IMR-90 (cell line): Measurements from ENCODE around the gene CCDC167. TPM values are rescaled to one million over a fixed set of nuclear protein-coding genes. Genes with fewer than 3 reads are reported as not detected.
"Not testable (repeated sequence)": the region's sequence is repeated elsewhere in the genome, so short reads cannot be mapped to it uniquely, and the experiment has no call there.

ENCODE experiments used
- ATAC-seq: fragments of 200-7000 bp; cut with Tn5 transposase; 2 replicates; pipeline ENCODE4 v1.9.1; 2020; ENCODE audit warnings: low read depth, mild to moderate bottlenecking, moderate library complexity
- BruUV-seq: library from RNA; stranded (reverse); fragments of 400-500 nt; replicated peaks from 2 replicates; lab custom pipeline; 2021; lab: Mats Ljungman, UMichigan
- CTCF ChIA-PET: fragments of 300-600 bp; formaldehyde crosslinking; extraction: SDS; loops from one replicate; lab custom pipeline; 2021; ENCODE audit warnings: antibody characterized with exemption; lab: Yijun Ruan, JAX
- POLR2A ChIA-PET: fragments of 300-600 bp; sonication (Branson Sonifier 250); formaldehyde crosslinking; loops from one replicate; lab custom pipeline; 2022; ENCODE audit warnings: antibody characterized with exemption; ENCODE audit not compliant: unreplicated experiment; lab: Charles Lee
- DNase-seq: peaks from one replicate; pipeline ENCODE4 v3.0.0; 2013
- H2AFZ ChIP-seq: replicated peaks from 2 replicates; pipeline ENCODE3; 2013; ENCODE audit warnings: low read length, mild to moderate bottlenecking; ENCODE audit not compliant: poor library complexity
- H2AK5ac ChIP-seq: 2 replicates; pipeline ENCODE4 v1.6.1; 2013; ENCODE audit warnings: low read depth, low read length, inconsistent platforms
- H2AK9ac ChIP-seq: replicated peaks from 2 replicates; pipeline ENCODE3; 2013; ENCODE audit warnings: mild to moderate bottlenecking, low read depth, low read length, moderate library complexity; ENCODE audit not compliant: poor library complexity
- H2BK120ac ChIP-seq: 2 replicates; pipeline ENCODE4 v1.6.1; 2013; ENCODE audit warnings: low read depth, low read length, inconsistent platforms
- H2BK15ac ChIP-seq: 3 replicates; pipeline ENCODE4 v1.6.1; 2013; ENCODE audit warnings: low read depth, low read length, inconsistent platforms
- H2BK20ac ChIP-seq: 2 replicates; pipeline ENCODE4 v1.6.1; 2013; ENCODE audit warnings: low read depth, mild to moderate bottlenecking, inconsistent platforms, low read length, moderate library complexity
- H2BK5ac ChIP-seq: 2 replicates; pipeline ENCODE4 v1.6.1; 2013; ENCODE audit warnings: mild to moderate bottlenecking, low read depth, low read length, inconsistent platforms; ENCODE audit not compliant: poor library complexity, severe bottlenecking
- H3K14ac ChIP-seq: replicated peaks from 2 replicates; pipeline ENCODE4 v1.6.1; 2013; ENCODE audit warnings: low read depth, low read length, inconsistent platforms
- H3K18ac ChIP-seq: 2 replicates; pipeline ENCODE4 v1.6.1; 2013; ENCODE audit warnings: low read depth, low read length, control low read depth
- H3K23ac ChIP-seq: 2 replicates; pipeline ENCODE4 v1.6.1; 2013; ENCODE audit warnings: low read depth, low read length, inconsistent platforms
- H3K27ac ChIP-seq: 2 replicates; pipeline ENCODE4 v1.5.1; 2013; ENCODE audit warnings: mild to moderate bottlenecking, control low read depth, low read length; ENCODE audit not compliant: insufficient read depth
- H3K27me3 ChIP-seq: 2 replicates; pipeline ENCODE4 v1.6.1; 2013; ENCODE audit warnings: low read length; ENCODE audit not compliant: control insufficient read depth, insufficient read depth
- H3K36me3 ChIP-seq: 2 replicates; pipeline ENCODE4 v1.6.1; 2013; ENCODE audit warnings: low read length, mixed read lengths; ENCODE audit not compliant: control insufficient read depth, insufficient read depth
- H3K4ac ChIP-seq: 2 replicates; pipeline ENCODE4 v1.6.1; 2013; ENCODE audit warnings: low read depth, low read length, inconsistent platforms
- H3K4me1 ChIP-seq: 2 replicates; pipeline ENCODE4 v1.6.1; 2013; ENCODE audit warnings: low read length, mixed read lengths; ENCODE audit not compliant: control insufficient read depth, insufficient read depth
- H3K4me2 ChIP-seq: 2 replicates; pipeline ENCODE4 v1.6.1; 2013; ENCODE audit warnings: low read depth, mild to moderate bottlenecking, control low read depth, low read length, moderate library complexity
- H3K4me3 ChIP-seq: 2 replicates; pipeline ENCODE4 v1.5.1; 2013; ENCODE audit warnings: low read depth, mild to moderate bottlenecking, control low read depth, low read length, moderate library complexity; ENCODE audit not compliant: insufficient read depth
- H3K56ac ChIP-seq: 2 replicates; pipeline ENCODE4 v1.6.1; 2013; ENCODE audit warnings: low read length, inconsistent platforms; ENCODE audit not compliant: insufficient read depth; ENCODE audit errors: extremely low read depth
- H3K79me1 ChIP-seq, 2 experiments: 2 replicates each; pipeline ENCODE4 v1.6.1; 2013; ENCODE audit warnings: low read length in 2 of 2, inconsistent platforms in 1 of 2, low read depth in 1 of 2
- H3K9ac ChIP-seq: 2 replicates; pipeline ENCODE4 v1.6.1; 2013; ENCODE audit warnings: low read depth, low read length, control low read depth
- H3K9me1 ChIP-seq: 2 replicates; pipeline ENCODE4 v1.6.1; 2013; ENCODE audit warnings: low read length, inconsistent platforms; ENCODE audit not compliant: insufficient read depth
- H3K9me3 ChIP-seq: 2 replicates; pipeline ENCODE4 v1.6.1; 2013; ENCODE audit warnings: low read length; ENCODE audit not compliant: control insufficient read depth, insufficient read depth
- H4K20me1 ChIP-seq: 2 replicates; pipeline ENCODE4 v1.6.1; 2013; ENCODE audit warnings: low read length, inconsistent platforms; ENCODE audit not compliant: insufficient read depth
- H4K5ac ChIP-seq: 2 replicates; pipeline ENCODE4 v1.6.1; 2013; ENCODE audit warnings: mild to moderate bottlenecking, low read depth, low read length, control low read depth
- H4K8ac ChIP-seq, 2 experiments: 2 replicates each; pipeline ENCODE4 v1.6.1; 2013; ENCODE audit warnings: low read depth in 2 of 2, low read length in 2 of 2, control low read depth in 1 of 2, inconsistent platforms in 1 of 2
- H4K91ac ChIP-seq: 2 replicates; pipeline ENCODE4 v1.6.1; 2013; ENCODE audit warnings: low read depth, low read length, inconsistent platforms; ENCODE audit not compliant: insufficient read depth
- NFE2L2 ChIP-seq: fragments of 150-350 bp; IDR thresholded peaks from 2 replicates; pipeline ENCODE4 v1.6.1; 2016; ENCODE audit warnings: low read depth, mild to moderate bottlenecking, low read length
- WGBS, 2 experiments: methylation state at CpG; one replicate each; pipeline versions ENCODE4 v1.1.5 to v1.1.7; 2013; ENCODE audit warnings: missing lambda C conversion rate in 2 of 2; ENCODE audit not compliant: insufficient read length in 1 of 2; ENCODE audit errors: extremely low coverage in 2 of 2; 5-methylcytosine and 5-hydroxymethylcytosine counted together
- dilution Hi-C: fragments of 300-500 bp; cut with HindIII; formaldehyde crosslinking; loops from one replicate; pipeline ENCODE4 v1.14.3; 2018; ENCODE audit warnings: low sequenced_read_pairs; ENCODE audit not compliant: unreplicated experiment
- in situ Hi-C: fragments of 300-500 bp; cut with MboI; formaldehyde crosslinking; loops from 3 replicates; pipeline ENCODE4 v1.14.3; 2019; ENCODE audit warnings: low sequenced_read_pairs, inconsistent platforms, mixed read lengths
- intact Hi-C: fragments of 100-400 bp; cut with micrococcal nuclease; formaldehyde crosslinking; loops from 2 replicates; pipeline ENCODE4 v1.10.0; 2022
- polyA plus RNA-seq, 3 experiments: library from polyadenylated mRNA; depleted of rRNA; stranded (reverse); fragments of >200 nt; gene quantifications; 2 replicates each; pipeline ENCODE4 v1.2.3, GENCODE V29; 2012; ENCODE audit warnings: low replicate concordance in 1 of 3
- total RNA-seq: library from RNA; depleted of rRNA; stranded (reverse); fragments of >200 nt; gene quantifications from 2 replicates; pipeline ENCODE4 v1.2.3, GENCODE V29; 2012

CCDC167 gene
- total and polyA plus RNA-seq, 2 of the 4 experiments (the other 2 are of a cell fraction), result 35.8 to 96.8 TPM

- Histone ChIP-seq H3K14ac (no peak overlapping the region), H3K36me3 (peaks cover 33% of the 10 kb centered on the region)
- ATAC-seq, result no peak
These were observed 49.7 kb downstream of the CCDC167 start for GRCh38 chr6:37449984-37450383.

GRCh38 chr6:37443216-37443542 is 56.5 kb downstream of the CCDC167 start:
- H2BK5ac ChIP-seq, H3K27me3 ChIP-seq, H3K18ac ChIP-seq, H3K14ac ChIP-seq, H3K23ac ChIP-seq, H3K9ac ChIP-seq, in situ Hi-C loops, H2BK15ac ChIP-seq, BruUV-seq, H3K9me1 ChIP-seq, H3K4me1 ChIP-seq, H3K27ac ChIP-seq, H4K8ac ChIP-seq, DNase-seq, H2AK9ac ChIP-seq, H3K56ac ChIP-seq, H2BK20ac ChIP-seq, H4K20me1 ChIP-seq, H4K5ac ChIP-seq, H3K9me3 ChIP-seq, dilution Hi-C loops, H2AFZ ChIP-seq, CTCF ChIA-PET, H3K4me2 ChIP-seq, H3K4me3 ChIP-seq, intact Hi-C loops, H4K91ac ChIP-seq, H2AK5ac ChIP-seq, ATAC-seq, H2BK120ac ChIP-seq, H3K4ac ChIP-seq: not testable (repeated sequence)
- Histone ChIP-seq H3K79me1 (peaks cover 30 to 31% of the 10 kb centered on the region in 2 experiments), H3K36me3 (peaks cover 20% of the 10 kb centered on the region)
- POLR2A ChIA-PET, result interaction anchor here (0.7 kb wide), 1 partner anchor 110 kb away, joined by 3 read pairs; no protein-coding TSS in a partner anchor
- no CpG with 5 or more reads among the region's 5 CpGs for WGBS, 2 experiments

More at GRCh38 chr6:37449984-37450383, 49.7 kb downstream of the CCDC167 start:
- intact Hi-C loops, result no loop called here
- Histone ChIP-seq H3K56ac (no peak overlapping the region), H4K91ac (no peak overlapping the region), H3K23ac (no peak overlapping the region), H2BK20ac (no peak overlapping the region), H3K4me2 (no peak overlapping the region), H3K18ac (no peak overlapping the region), H2AK5ac (no peak overlapping the region), H2AFZ (no peak overlapping the region), H3K4ac (no peak overlapping the region), H4K20me1 (no peaks in the 10 kb centered on the region), H3K4me3 (no peak overlapping the region), H3K27ac (no peak overlapping the region), H3K4me1 (no peaks in the 10 kb centered on the region), H3K9ac (no peak overlapping the region), H2BK120ac (no peak overlapping the region), H3K27me3 (no peaks in the 10 kb centered on the region), H2AK9ac (no peak overlapping the region), H2BK5ac (no peak overlapping the region), H4K5ac (no peak overlapping the region), H3K79me1 (peaks cover 0 to 8% of the 10 kb centered on the region in 2 experiments; a peak in 1 of 4 replicates), H4K8ac (no peak overlapping the region), H2BK15ac (no peak overlapping the region), H3K9me1 (no peaks in the 10 kb centered on the region), H3K9me3 (no peaks in the 10 kb centered on the region)
- in situ Hi-C loops, result no loop called here
- ChIA-PET POLR2A (interaction anchor here (0.6 kb wide), 1 partner anchor 60 kb away, joined by 3 read pairs; no protein-coding TSS in a partner anchor), CTCF (interaction anchor here (0.9 kb wide), 1 partner anchor 13 kb away, joined by 3 read pairs; no protein-coding TSS in a partner anchor)
- WGBS, 2 experiments, result 90% methylated on average over 2 of the region's 4 CpGs; no CpG with 5 or more reads in 1 of the 2 experiments
- DNase-seq, result no peak
- no peak for TF ChIP-seq NFE2L2
- dilution Hi-C loops, result no loop called here
- no TSS peak for BruUV-seq
